Activated naive CD4-positive, alpha-beta T cell treated with anti-CD3 and anti-CD28 coated beads for 36 hours (primary cell): ENCODE data around the gene GOLGA6L22. TPM values are rescaled to one million over a fixed set of nuclear protein-coding genes. Genes with fewer than 3 reads are reported as not detected.
"Not testable (repeated sequence)": the region's sequence is repeated elsewhere in the genome, so short reads cannot be mapped to it uniquely, and the experiment has no call there.

ENCODE experiments used
- CTCF ChIA-PET: fragments of 350-600 bp; sonication (Branson Sonifier 250); formaldehyde crosslinking; loops from one replicate; lab custom pipeline; 2021; ENCODE audit warnings: antibody characterized with exemption; lab: Charles Lee
- DNase-seq: peaks from one replicate; pipeline ENCODE4 v3.0.0-alpha.2; 2020
- H3K27ac Mint-ChIP-seq: one replicate; pipeline ENCODE4 v1.8.0; 2021; ENCODE audit warnings: mild to moderate bottlenecking, mixed read lengths
- H3K27me3 Mint-ChIP-seq: one replicate; pipeline ENCODE4 v1.8.0; 2021; ENCODE audit warnings: low read depth, mixed read lengths
- H3K36me3 Mint-ChIP-seq: one replicate; pipeline ENCODE4 v1.8.0; 2021; ENCODE audit warnings: low read depth, mixed read lengths
- H3K4me1 Mint-ChIP-seq: one replicate; pipeline ENCODE4 v1.8.0; 2021; ENCODE audit warnings: low read depth, mixed read lengths
- H3K4me3 Mint-ChIP-seq: one replicate; pipeline ENCODE4 v1.8.0; 2021; ENCODE audit warnings: mild to moderate bottlenecking, moderate library complexity, mixed read lengths
- H3K9me3 Mint-ChIP-seq: one replicate; pipeline ENCODE4 v1.8.0; 2021; ENCODE audit warnings: mixed read lengths
- intact Hi-C: fragments of 100-400 bp; cut with micrococcal nuclease; formaldehyde crosslinking; loops from one replicate; pipeline ENCODE4 v1.15.1; 2023
- total RNA-seq, 2 experiments: library from RNA; stranded (reverse); gene quantifications; one replicate each; pipeline ENCODE4 v1.2.3, GENCODE V29; 2021

Gene GOLGA6L22, protein sequence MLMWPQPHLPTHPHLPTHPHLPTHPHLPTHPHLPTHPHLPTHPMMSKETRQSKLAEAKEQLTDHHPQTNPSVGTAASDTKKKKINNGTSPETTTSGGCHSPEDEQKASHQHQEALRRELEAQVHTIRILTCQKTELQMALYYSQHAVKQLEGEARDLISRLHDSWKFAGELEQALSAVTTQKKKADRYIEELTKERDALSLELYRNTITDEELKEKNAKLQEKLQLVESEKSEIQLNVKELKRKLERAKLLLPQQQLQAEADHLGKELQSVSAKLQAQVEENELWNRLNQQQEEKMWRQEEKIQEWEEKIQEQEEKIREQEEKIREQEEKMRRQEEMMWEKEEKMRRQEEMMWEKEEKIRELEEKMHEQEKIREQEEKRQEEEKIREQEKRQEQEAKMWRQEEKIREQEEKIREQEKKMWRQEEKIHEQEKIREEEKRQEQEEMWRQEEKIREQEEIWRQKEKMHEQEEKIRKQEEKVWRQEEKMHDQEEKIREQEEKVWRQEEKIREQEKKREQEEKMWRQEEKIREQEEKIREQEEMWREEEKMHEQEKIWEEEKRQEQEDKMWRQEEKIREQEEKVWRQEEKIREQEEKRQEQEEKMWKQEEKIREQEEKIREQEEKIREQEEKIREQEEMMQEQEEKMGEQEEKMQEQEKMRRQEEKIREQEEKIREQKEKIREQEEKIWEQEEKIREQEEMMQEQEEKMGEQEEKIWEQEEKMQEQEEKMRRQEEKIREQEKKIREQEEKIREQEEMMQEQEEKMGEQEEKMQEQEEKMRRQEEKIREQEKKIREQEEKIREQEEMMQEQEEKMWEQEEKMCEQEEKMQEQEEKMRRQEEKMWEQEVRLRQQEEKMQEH
- total RNA-seq, result not detected

GRCh38 chr15:22458603-22459002 lies at the start of gene GOLGA6L22:
GOLGA6L22 (plus strand) TSS chr15:22458903; CDS start chr15:22458994, 91 bp downstream.
- H3K4me3 Mint-ChIP-seq, H3K27me3 Mint-ChIP-seq, intact Hi-C loops, CTCF ChIA-PET, H3K36me3 Mint-ChIP-seq, DNase-seq, H3K4me1 Mint-ChIP-seq, H3K9me3 Mint-ChIP-seq, H3K27ac Mint-ChIP-seq: not testable (repeated sequence)

GRCh38 chr15:22417288-22417687 lies 41.4 kb upstream of the GOLGA6L22 start:
- CTCF ChIA-PET, H3K27ac Mint-ChIP-seq, H3K4me3 Mint-ChIP-seq, H3K27me3 Mint-ChIP-seq, H3K36me3 Mint-ChIP-seq, H3K4me1 Mint-ChIP-seq, intact Hi-C loops, DNase-seq, H3K9me3 Mint-ChIP-seq: not testable (repeated sequence)

DNA sequence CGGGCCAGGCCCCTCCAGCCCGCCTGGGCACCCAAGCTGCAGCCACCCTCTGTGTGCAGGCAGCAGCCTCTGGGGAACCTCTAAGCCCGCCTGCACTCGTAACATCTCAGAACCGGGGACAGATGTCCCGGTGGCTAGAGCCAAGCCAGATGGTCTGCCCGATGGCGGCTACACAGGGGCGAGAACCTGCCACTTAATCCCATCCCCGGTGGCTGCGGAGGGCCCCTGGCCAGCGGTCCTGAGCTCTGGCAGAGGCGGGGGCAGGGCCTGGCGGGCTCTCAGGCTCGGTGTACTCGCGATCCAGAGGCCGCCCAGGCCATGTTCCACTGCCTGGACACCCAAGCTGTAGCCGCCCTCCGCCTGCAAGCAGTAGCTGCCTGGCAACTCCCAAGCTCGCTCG lies 40.9 kb upstream of the GOLGA6L22 start:
- H3K36me3 Mint-ChIP-seq, DNase-seq, H3K27me3 Mint-ChIP-seq, intact Hi-C loops, CTCF ChIA-PET, H3K9me3 Mint-ChIP-seq, H3K4me1 Mint-ChIP-seq, H3K4me3 Mint-ChIP-seq, H3K27ac Mint-ChIP-seq: not testable (repeated sequence)

DNA sequence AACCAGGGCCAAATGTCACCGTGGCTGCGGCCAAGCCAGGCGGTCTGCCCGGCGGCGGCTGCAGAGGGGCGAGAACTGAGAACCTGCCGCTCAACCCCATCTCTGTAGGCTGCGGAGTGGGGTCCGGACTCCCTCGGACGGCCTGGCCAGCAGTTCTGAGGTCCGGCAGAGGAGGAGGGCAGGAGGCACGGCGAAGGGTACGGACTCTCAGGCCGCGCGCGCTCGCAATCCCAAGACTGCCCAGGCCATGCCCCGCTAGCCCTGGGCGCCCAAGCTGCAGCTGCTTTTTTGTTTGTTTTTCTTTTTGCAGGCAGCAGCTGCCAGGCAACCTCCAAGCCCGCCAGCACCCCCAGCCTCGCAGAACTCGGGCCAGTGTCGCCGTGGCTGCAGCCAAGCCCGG lies 40.5 kb upstream of the GOLGA6L22 start:
- DNase-seq, H3K27me3 Mint-ChIP-seq, H3K27ac Mint-ChIP-seq, H3K4me3 Mint-ChIP-seq, CTCF ChIA-PET, intact Hi-C loops, H3K9me3 Mint-ChIP-seq, H3K4me1 Mint-ChIP-seq, H3K36me3 Mint-ChIP-seq: not testable (repeated sequence)

DNA sequence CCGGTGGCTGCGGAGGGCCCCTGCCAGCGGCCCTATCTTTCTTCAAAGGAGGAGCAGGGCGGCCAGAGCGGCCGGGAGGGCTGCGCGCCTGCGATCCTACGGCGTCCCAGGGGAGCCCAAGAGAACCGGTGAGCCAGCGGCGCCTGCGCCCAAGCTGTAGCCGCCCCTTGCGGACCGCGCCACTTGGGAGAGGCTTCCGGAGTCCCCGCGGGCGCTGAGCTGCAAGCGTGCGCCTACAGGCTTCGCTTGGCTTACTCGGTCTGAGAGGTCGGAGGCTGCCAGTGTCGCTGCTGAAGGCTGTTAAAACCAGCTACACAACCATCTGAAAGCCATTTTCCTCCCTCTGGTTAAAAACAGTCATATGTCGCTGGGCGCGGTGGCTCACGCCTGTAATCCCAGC lies 40.0 kb upstream of the GOLGA6L22 start:
- DNase-seq, H3K4me1 Mint-ChIP-seq, H3K36me3 Mint-ChIP-seq, H3K27me3 Mint-ChIP-seq, H3K9me3 Mint-ChIP-seq, H3K4me3 Mint-ChIP-seq, intact Hi-C loops, CTCF ChIA-PET, H3K27ac Mint-ChIP-seq: not testable (repeated sequence)

DNA sequence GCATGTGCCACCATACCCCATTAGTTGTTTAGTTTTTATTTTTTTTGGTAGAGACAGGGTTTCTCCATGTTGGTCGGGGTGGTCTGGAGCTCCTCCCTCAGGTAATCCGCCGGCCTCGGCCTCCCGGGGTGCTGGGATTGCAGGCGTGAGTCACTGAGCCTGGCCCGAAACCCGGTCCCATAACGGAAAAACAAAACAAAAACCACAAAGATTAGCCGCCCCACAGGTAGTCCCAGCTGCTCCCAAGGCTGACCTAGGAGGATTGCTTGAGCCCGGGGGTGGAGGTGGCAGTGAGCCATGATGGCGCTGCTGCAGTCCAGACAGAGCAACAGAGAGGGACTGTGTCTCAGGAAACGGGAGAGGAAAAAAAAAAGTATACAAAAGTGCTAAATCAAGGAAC lies 38.4 kb upstream of the GOLGA6L22 start:
- H3K4me1 Mint-ChIP-seq, intact Hi-C loops, H3K36me3 Mint-ChIP-seq: not testable (repeated sequence)

DNA sequence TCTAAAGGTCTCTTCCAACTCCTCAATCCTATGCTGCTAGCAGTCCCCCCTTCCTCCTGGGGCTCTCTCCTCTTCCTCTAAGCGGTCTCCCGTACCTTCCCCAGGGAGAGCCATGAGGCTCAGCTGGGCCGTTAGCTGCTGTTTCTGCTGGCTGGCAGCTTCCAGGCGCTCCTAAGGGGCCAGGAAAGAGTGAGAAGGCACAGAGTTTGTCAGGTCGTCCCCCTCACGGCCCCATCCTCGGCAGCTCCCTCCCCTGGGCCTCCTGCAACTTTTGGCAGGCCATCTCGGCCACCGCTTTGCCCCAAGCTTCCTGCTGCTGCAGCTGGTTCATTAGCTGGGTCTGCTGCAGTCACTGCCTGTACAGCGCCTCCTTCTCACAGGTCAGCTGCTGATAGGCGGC lies 29.3 kb upstream of the GOLGA6L22 start:
- DNase-seq, H3K4me3 Mint-ChIP-seq, H3K27me3 Mint-ChIP-seq, CTCF ChIA-PET, H3K36me3 Mint-ChIP-seq, H3K4me1 Mint-ChIP-seq, H3K9me3 Mint-ChIP-seq, intact Hi-C loops, H3K27ac Mint-ChIP-seq: not testable (repeated sequence)

More for the DNA sequence above, 38.4 kb upstream of the GOLGA6L22 start:
- H3K4me3 Mint-ChIP-seq, H3K27ac Mint-ChIP-seq, CTCF ChIA-PET, H3K27me3 Mint-ChIP-seq, DNase-seq, H3K9me3 Mint-ChIP-seq: not testable (repeated sequence)

GRCh38 chr15:22431687-22432086 lies 27.0 kb upstream of the GOLGA6L22 start:
- DNase-seq, H3K27ac Mint-ChIP-seq, intact Hi-C loops, H3K36me3 Mint-ChIP-seq, H3K4me1 Mint-ChIP-seq, H3K4me3 Mint-ChIP-seq, CTCF ChIA-PET, H3K9me3 Mint-ChIP-seq, H3K27me3 Mint-ChIP-seq: not testable (repeated sequence)

- H3K27me3 Mint-ChIP-seq, H3K9me3 Mint-ChIP-seq, H3K4me1 Mint-ChIP-seq, H3K36me3 Mint-ChIP-seq, CTCF ChIA-PET, H3K27ac Mint-ChIP-seq, intact Hi-C loops: not testable (repeated sequence)
- peak; percentile 43 for DNase-seq
- peak overlapping the region; percentile 75 for H3K4me3 Mint-ChIP-seq
These were observed 35.9 kb downstream of the GOLGA6L22 start for GRCh38 chr15:22494490-22495113.

- H3K4me1 Mint-ChIP-seq, H3K4me3 Mint-ChIP-seq, CTCF ChIA-PET, DNase-seq, H3K9me3 Mint-ChIP-seq, H3K36me3 Mint-ChIP-seq, intact Hi-C loops, H3K27me3 Mint-ChIP-seq, H3K27ac Mint-ChIP-seq: not testable (repeated sequence)
These were observed 38.5 kb downstream of the GOLGA6L22 start for GRCh38 chr15:22497200-22497599.

- H3K27me3 Mint-ChIP-seq, intact Hi-C loops, H3K9me3 Mint-ChIP-seq, H3K4me1 Mint-ChIP-seq, H3K36me3 Mint-ChIP-seq, CTCF ChIA-PET, H3K27ac Mint-ChIP-seq, H3K4me3 Mint-ChIP-seq, DNase-seq: not testable (repeated sequence)
These were observed 39.7 kb downstream of the GOLGA6L22 start for GRCh38 chr15:22498220-22498925.

- H3K4me1 Mint-ChIP-seq, intact Hi-C loops, DNase-seq, CTCF ChIA-PET, H3K27me3 Mint-ChIP-seq, H3K36me3 Mint-ChIP-seq, H3K27ac Mint-ChIP-seq, H3K9me3 Mint-ChIP-seq, H3K4me3 Mint-ChIP-seq: not testable (repeated sequence)
These were observed 43.6 kb downstream of the GOLGA6L22 start for GRCh38 chr15:22502272-22502671.
